ENCODE data around the gene SPO11.

The SPO11 gene

GRCh38 chr20:57378107-57378506, 48.5 kb downstream of the SPO11 start:
- no peak for DNase-seq

- DNase-seq, result no peak
Observed at GRCh38 chr20:57378646-57379262, 49.2 kb downstream of the SPO11 start.

GRCh38 chr20:57379263-57379647, 49.7 kb downstream of the SPO11 start:
- DNase-seq, result no peak

- no peak for DNase-seq
Observed at GRCh38 chr20:57380081-57380750, 50.6 kb downstream of the SPO11 start.

- DNase-seq, result no peak
Observed at GRCh38 chr20:57381596-57382503, 52.2 kb downstream of the SPO11 start.

- DNase-seq, result no peak
Observed at GRCh38 chr20:57382516-57382915, 52.9 kb downstream of the SPO11 start.

GRCh38 chr20:57383447-57384347, 54.1 kb downstream of the SPO11 start:
- DNase-seq, result no peak

GRCh38 chr20:57384486-57384885, 54.9 kb downstream of the SPO11 start:
- DNase-seq, result no peak

GRCh38 chr20:57384953-57385761, 55.6 kb downstream of the SPO11 start:
- DNase-seq, result no peak

GRCh38 chr20:57385940-57386339, 56.3 kb downstream of the SPO11 start:
- no peak for DNase-seq

- no peak for DNase-seq
Observed at GRCh38 chr20:57386762-57387161, 57.2 kb downstream of the SPO11 start.

GRCh38 chr20:57387463-57387862, 57.9 kb downstream of the SPO11 start:
- no peak for DNase-seq

GRCh38 chr20:57387945-57388371, 58.4 kb downstream of the SPO11 start:
- DNase-seq, result no peak

- no peak for DNase-seq
Observed at GRCh38 chr20:57388953-57389694, 59.5 kb downstream of the SPO11 start.

- no peak for DNase-seq
Observed at GRCh38 chr20:57389695-57390603, 60.3 kb downstream of the SPO11 start.

GRCh38 chr20:57390604-57391438, 61.2 kb downstream of the SPO11 start, which contains the start of gene RBM38:
RBM38 (plus strand) TSS chr20:57391396; CDS start chr20:57391582, 186 bp downstream.
- peak; percentile 34 for DNase-seq

- no peak for DNase-seq
Observed at GRCh38 chr20:57391439-57392301, 62.1 kb downstream of the SPO11 start.

Data from amniotic stem cell (primary cell).